IMR-90 (cell line): ENCODE measurements around the gene TRIM44. TPM values are rescaled to one million over a fixed set of nuclear protein-coding genes. Genes with fewer than 3 reads are reported as not detected.

Source experiments
- ATAC-seq: fragments of 200-7000 bp; cut with Tn5 transposase; 2 replicates; pipeline ENCODE4 v1.9.1; 2020; ENCODE audit warnings: low read depth, mild to moderate bottlenecking, moderate library complexity
- BruUV-seq: library from RNA; stranded (reverse); fragments of 400-500 nt; replicated peaks from 2 replicates; lab custom pipeline; 2021; lab: Mats Ljungman, UMichigan
- CTCF ChIA-PET: fragments of 300-600 bp; formaldehyde crosslinking; extraction: SDS; loops from one replicate; lab custom pipeline; 2021; ENCODE audit warnings: antibody characterized with exemption; lab: Yijun Ruan, JAX
- POLR2A ChIA-PET: fragments of 300-600 bp; sonication (Branson Sonifier 250); formaldehyde crosslinking; loops from one replicate; lab custom pipeline; 2022; ENCODE audit warnings: antibody characterized with exemption; ENCODE audit not compliant: unreplicated experiment; lab: Charles Lee
- DNase-seq: peaks from one replicate; pipeline ENCODE4 v3.0.0; 2013
- H2AFZ ChIP-seq: replicated peaks from 2 replicates; pipeline ENCODE3; 2013; ENCODE audit warnings: low read length, mild to moderate bottlenecking; ENCODE audit not compliant: poor library complexity
- H2AK5ac ChIP-seq: 2 replicates; pipeline ENCODE4 v1.6.1; 2013; ENCODE audit warnings: low read depth, low read length, inconsistent platforms
- H2AK9ac ChIP-seq: replicated peaks from 2 replicates; pipeline ENCODE3; 2013; ENCODE audit warnings: mild to moderate bottlenecking, low read depth, low read length, moderate library complexity; ENCODE audit not compliant: poor library complexity
- H2BK120ac ChIP-seq: 2 replicates; pipeline ENCODE4 v1.6.1; 2013; ENCODE audit warnings: low read depth, low read length, inconsistent platforms
- H2BK15ac ChIP-seq: 3 replicates; pipeline ENCODE4 v1.6.1; 2013; ENCODE audit warnings: low read depth, low read length, inconsistent platforms
- H2BK20ac ChIP-seq: 2 replicates; pipeline ENCODE4 v1.6.1; 2013; ENCODE audit warnings: low read depth, mild to moderate bottlenecking, inconsistent platforms, low read length, moderate library complexity
- H2BK5ac ChIP-seq: 2 replicates; pipeline ENCODE4 v1.6.1; 2013; ENCODE audit warnings: mild to moderate bottlenecking, low read depth, low read length, inconsistent platforms; ENCODE audit not compliant: poor library complexity, severe bottlenecking
- H3K14ac ChIP-seq: replicated peaks from 2 replicates; pipeline ENCODE4 v1.6.1; 2013; ENCODE audit warnings: low read depth, low read length, inconsistent platforms
- H3K18ac ChIP-seq: 2 replicates; pipeline ENCODE4 v1.6.1; 2013; ENCODE audit warnings: low read depth, low read length, control low read depth
- H3K23ac ChIP-seq: 2 replicates; pipeline ENCODE4 v1.6.1; 2013; ENCODE audit warnings: low read depth, low read length, inconsistent platforms
- H3K27ac ChIP-seq: 2 replicates; pipeline ENCODE4 v1.5.1; 2013; ENCODE audit warnings: mild to moderate bottlenecking, control low read depth, low read length; ENCODE audit not compliant: insufficient read depth
- H3K27me3 ChIP-seq: 2 replicates; pipeline ENCODE4 v1.6.1; 2013; ENCODE audit warnings: low read length; ENCODE audit not compliant: control insufficient read depth, insufficient read depth
- H3K36me3 ChIP-seq: 2 replicates; pipeline ENCODE4 v1.6.1; 2013; ENCODE audit warnings: low read length, mixed read lengths; ENCODE audit not compliant: control insufficient read depth, insufficient read depth
- H3K4ac ChIP-seq: 2 replicates; pipeline ENCODE4 v1.6.1; 2013; ENCODE audit warnings: low read depth, low read length, inconsistent platforms
- H3K4me1 ChIP-seq: 2 replicates; pipeline ENCODE4 v1.6.1; 2013; ENCODE audit warnings: low read length, mixed read lengths; ENCODE audit not compliant: control insufficient read depth, insufficient read depth
- H3K4me2 ChIP-seq: 2 replicates; pipeline ENCODE4 v1.6.1; 2013; ENCODE audit warnings: low read depth, mild to moderate bottlenecking, control low read depth, low read length, moderate library complexity
- H3K4me3 ChIP-seq: 2 replicates; pipeline ENCODE4 v1.5.1; 2013; ENCODE audit warnings: low read depth, mild to moderate bottlenecking, control low read depth, low read length, moderate library complexity; ENCODE audit not compliant: insufficient read depth
- H3K56ac ChIP-seq: 2 replicates; pipeline ENCODE4 v1.6.1; 2013; ENCODE audit warnings: low read length, inconsistent platforms; ENCODE audit not compliant: insufficient read depth; ENCODE audit errors: extremely low read depth
- H3K79me1 ChIP-seq, 2 experiments: 2 replicates each; pipeline ENCODE4 v1.6.1; 2013; ENCODE audit warnings: low read length in 2 of 2, inconsistent platforms in 1 of 2, low read depth in 1 of 2
- H3K9ac ChIP-seq: 2 replicates; pipeline ENCODE4 v1.6.1; 2013; ENCODE audit warnings: low read depth, low read length, control low read depth
- H3K9me1 ChIP-seq: 2 replicates; pipeline ENCODE4 v1.6.1; 2013; ENCODE audit warnings: low read length, inconsistent platforms; ENCODE audit not compliant: insufficient read depth
- H3K9me3 ChIP-seq: 2 replicates; pipeline ENCODE4 v1.6.1; 2013; ENCODE audit warnings: low read length; ENCODE audit not compliant: control insufficient read depth, insufficient read depth
- H4K20me1 ChIP-seq: 2 replicates; pipeline ENCODE4 v1.6.1; 2013; ENCODE audit warnings: low read length, inconsistent platforms; ENCODE audit not compliant: insufficient read depth
- H4K5ac ChIP-seq: 2 replicates; pipeline ENCODE4 v1.6.1; 2013; ENCODE audit warnings: mild to moderate bottlenecking, low read depth, low read length, control low read depth
- H4K8ac ChIP-seq, 2 experiments: 2 replicates each; pipeline ENCODE4 v1.6.1; 2013; ENCODE audit warnings: low read depth in 2 of 2, low read length in 2 of 2, control low read depth in 1 of 2, inconsistent platforms in 1 of 2
- H4K91ac ChIP-seq: 2 replicates; pipeline ENCODE4 v1.6.1; 2013; ENCODE audit warnings: low read depth, low read length, inconsistent platforms; ENCODE audit not compliant: insufficient read depth
- BHLHE40 ChIP-seq: fragments of 150-350 bp; IDR thresholded peaks from 2 replicates; pipeline ENCODE4 v1.6.1; 2016; ENCODE audit warnings: mild to moderate bottlenecking, low read depth, low read length
- CEBPB ChIP-seq: IDR thresholded peaks from 2 replicates; pipeline ENCODE4 v1.6.1; 2012; ENCODE audit warnings: low read depth, low read length, improper control_type of control experiment
- CTCF ChIP-seq: conservative IDR thresholded peaks from 2 replicates; pipeline ENCODE4 v1.5.1; 2012; ENCODE audit warnings: mild to moderate bottlenecking, low read depth, low read length, improper control_type of control experiment
- MAFK ChIP-seq: IDR thresholded peaks from 2 replicates; pipeline ENCODE4 v1.6.1; 2012; ENCODE audit warnings: low read depth, low read length, improper control_type of control experiment
- MAZ ChIP-seq: IDR thresholded peaks from 2 replicates; pipeline ENCODE4 v1.6.1; 2012; ENCODE audit warnings: low read depth, mild to moderate bottlenecking, low read length, improper control_type of control experiment, moderate library complexity, borderline replicate concordance
- MXI1 ChIP-seq: IDR thresholded peaks from 2 replicates; pipeline ENCODE4 v1.6.1; 2012; ENCODE audit warnings: low read depth, mild to moderate bottlenecking, low read length, moderate library complexity, borderline replicate concordance
- POLR2A ChIP-seq: IDR thresholded peaks from 2 replicates; pipeline ENCODE4 v1.6.1; 2012; ENCODE audit warnings: mild to moderate bottlenecking, low read depth, low read length
- RFX5 ChIP-seq: IDR thresholded peaks from 2 replicates; pipeline ENCODE4 v1.8.0; 2012; ENCODE audit warnings: low read depth, mild to moderate bottlenecking, low read length, moderate library complexity
- SMC3 ChIP-seq: fragments of 150-350 bp; IDR thresholded peaks from 2 replicates; pipeline ENCODE4 v1.6.1; 2016; ENCODE audit warnings: low read depth, mild to moderate bottlenecking, antibody characterized with exemption, low read length, moderate library complexity
- dilution Hi-C: fragments of 300-500 bp; cut with HindIII; formaldehyde crosslinking; loops from one replicate; pipeline ENCODE4 v1.14.3; 2018; ENCODE audit warnings: low sequenced_read_pairs; ENCODE audit not compliant: unreplicated experiment
- in situ Hi-C: fragments of 300-500 bp; cut with MboI; formaldehyde crosslinking; loops from 3 replicates; pipeline ENCODE4 v1.14.3; 2019; ENCODE audit warnings: low sequenced_read_pairs, inconsistent platforms, mixed read lengths
- intact Hi-C: fragments of 100-400 bp; cut with micrococcal nuclease; formaldehyde crosslinking; loops from 2 replicates; pipeline ENCODE4 v1.10.0; 2022
- polyA plus RNA-seq, 3 experiments: library from polyadenylated mRNA; depleted of rRNA; stranded (reverse); fragments of >200 nt; gene quantifications; 2 replicates each; pipeline ENCODE4 v1.2.3, GENCODE V29; 2012; ENCODE audit warnings: low replicate concordance in 1 of 3
- total RNA-seq: library from RNA; depleted of rRNA; stranded (reverse); fragments of >200 nt; gene quantifications from 2 replicates; pipeline ENCODE4 v1.2.3, GENCODE V29; 2012

Gene TRIM44
- total and polyA plus RNA-seq, 2 of the 4 experiments (the other 2 are of a cell fraction) = 50.7 to 104 TPM

GRCh38 chr11:35855671-35856070, 193.1 kb downstream of the TRIM44 start:
- TF ChIP-seq CTCF (no peak), MXI1 (no peak), SMC3 (no peak), BHLHE40 (no peak), MAZ (no peak), MAFK (no peak), RFX5 (no peak), CEBPB (no peak), POLR2A (no peak)
- H3K23ac ChIP-seq = no peak overlapping the region
- in situ Hi-C loops (no loop called here), intact Hi-C loops (no loop called here), dilution Hi-C loops (no loop called here)
- no peak overlapping the region for H3K4me2 ChIP-seq
- ATAC-seq (no peak), DNase-seq (no peak)
- no peak overlapping the region for H3K27ac ChIP-seq
- H2AK9ac ChIP-seq = no peak overlapping the region
- BruUV-seq = no TSS peak
- H3K18ac ChIP-seq = no peak overlapping the region
- no peak overlapping the region for H4K91ac ChIP-seq
- H2BK5ac ChIP-seq = no peak overlapping the region
- H4K8ac ChIP-seq = no peak overlapping the region
- H3K4me1 ChIP-seq = no peaks in the 10 kb centered on the region
- no peak overlapping the region for H3K9ac ChIP-seq
- H3K56ac ChIP-seq = no peak overlapping the region
- H2BK20ac ChIP-seq = no peak overlapping the region
- no peak overlapping the region for H2AK5ac ChIP-seq
- H3K9me3 ChIP-seq = no peaks in the 10 kb centered on the region
- no peak overlapping the region for H2BK120ac ChIP-seq
- ChIA-PET POLR2A (no interaction called here), CTCF (no interaction called here)
- H3K79me1 ChIP-seq = no peaks in the 10 kb centered on the region
- H3K14ac ChIP-seq = no peak overlapping the region
- H3K4ac ChIP-seq = no peak overlapping the region
- H4K20me1 ChIP-seq = no peaks in the 10 kb centered on the region
- H3K27me3 ChIP-seq = peaks cover 13% of the 10 kb centered on the region
- H3K9me1 ChIP-seq = no peaks in the 10 kb centered on the region
- H2AFZ ChIP-seq = no peak overlapping the region
- H2BK15ac ChIP-seq = no peak overlapping the region
- H3K36me3 ChIP-seq = no peaks in the 10 kb centered on the region
- H3K4me3 ChIP-seq = no peak overlapping the region
- no peak overlapping the region for H4K5ac ChIP-seq
